Muscle of leg (tissue), 11 donors: ENCODE results near the gene TAS2R1. TPM values are rescaled to one million over a fixed set of nuclear protein-coding genes. Genes with fewer than 3 reads are reported as not detected.
"Not testable (repeated sequence)": the region's sequence is repeated elsewhere in the genome, so short reads cannot be mapped to it uniquely, and the experiment has no call there.

ENCODE experiments used
- DNase-seq: peaks from one replicate; pipeline ENCODE4 v3.0.0; 2013
- H3K27ac ChIP-seq: one replicate; pipeline ENCODE4 v1.5.1; 2013; ENCODE audit warnings: mild to moderate bottlenecking, low read length, control low read depth
- H3K27me3 ChIP-seq: one replicate; pipeline ENCODE4 v1.6.1; 2013; ENCODE audit warnings: low read length; ENCODE audit not compliant: control insufficient read depth, insufficient read depth
- H3K36me3 ChIP-seq: one replicate; pipeline ENCODE4 v1.6.1; 2013; ENCODE audit warnings: low read length; ENCODE audit not compliant: control insufficient read depth, insufficient read depth
- H3K4me1 ChIP-seq: one replicate; pipeline ENCODE4 v1.6.1; 2013; ENCODE audit warnings: low read length; ENCODE audit not compliant: control insufficient read depth, insufficient read depth
- H3K4me3 ChIP-seq: one replicate; pipeline ENCODE4 v1.5.1; 2013; ENCODE audit warnings: low read length, control low read depth
- H3K9me3 ChIP-seq: replicated peaks from 2 replicates; pipeline ENCODE4 v1.6.1; 2013; ENCODE audit warnings: low read depth, low read length; ENCODE audit not compliant: control insufficient read depth
- WGBS: methylation state at CpG from one replicate; pipeline ENCODE4 v1.1.5; 2013; ENCODE audit warnings: missing lambda C conversion rate; ENCODE audit not compliant: insufficient coverage; 5-methylcytosine and 5-hydroxymethylcytosine counted together
- polyA plus RNA-seq, 8 donors: library from polyadenylated mRNA; unstranded; fragments of 120-200 nt; gene quantifications; one replicate each; pipeline versions ENCODE4 v1.2.1 to v1.2.3, GENCODE V29; 2013; ENCODE audit warnings: inconsistent platforms in 1 of 8, low replicate concordance in 1 of 8; ENCODE audit not compliant: insufficient read length in 8 of 8, insufficient read depth in 1 of 8
- total RNA-seq: library from RNA; stranded (reverse); fragments of 120-200 nt; gene quantifications from one replicate; pipeline ENCODE4 v1.2.4, GENCODE V29; 2013

Gene TAS2R1
- total and polyA plus RNA-seq, 9 donors: 0.10 to 0.93 (median 0.32) TPM; not detected in 5

DNA sequence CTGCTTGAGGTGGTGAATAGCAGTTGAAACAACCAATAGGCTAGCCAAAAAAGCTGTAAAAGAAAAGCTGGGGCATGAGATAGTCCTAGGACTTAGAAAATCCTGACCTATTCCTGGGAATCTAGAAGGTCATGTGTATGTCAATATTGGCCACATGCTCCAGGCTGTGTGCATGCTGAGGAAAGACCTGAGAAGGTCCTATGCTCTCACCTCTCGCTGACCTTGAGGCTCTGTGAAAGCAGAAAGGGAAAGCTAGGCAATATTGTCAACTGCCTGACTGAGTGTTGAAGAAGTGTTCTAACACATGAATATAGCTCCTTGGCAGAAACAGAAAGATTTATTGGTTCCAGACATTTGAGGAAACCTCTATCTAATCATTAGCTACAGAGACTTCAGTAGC, 19.8 kb downstream of the TAS2R1 start:
- Histone ChIP-seq H3K4me3 (no peak overlapping the region), H3K36me3 (no peaks in the 10 kb centered on the region), H3K27me3 (no peaks in the 10 kb centered on the region), H3K27ac (no peak overlapping the region), H3K4me1 (peaks cover 1% of the 10 kb centered on the region), H3K9me3 (peaks cover 3% of the 10 kb centered on the region)
- 100% methylated on average over 1 of the region's 1 CpG for WGBS
- DNase-seq: no peak

GRCh38 chr5:9608093-9608492, 22.1 kb downstream of the TAS2R1 start:
- Histone ChIP-seq H3K4me1 (no peaks in the 10 kb centered on the region), H3K9me3 (peaks cover 3% of the 10 kb centered on the region), H3K4me3 (no peak overlapping the region), H3K27ac (no peak overlapping the region), H3K27me3 (no peaks in the 10 kb centered on the region), H3K36me3 (no peaks in the 10 kb centered on the region)
- no CpG with 5 or more reads among the region's 2 CpGs for WGBS
- no peak for DNase-seq

DNA sequence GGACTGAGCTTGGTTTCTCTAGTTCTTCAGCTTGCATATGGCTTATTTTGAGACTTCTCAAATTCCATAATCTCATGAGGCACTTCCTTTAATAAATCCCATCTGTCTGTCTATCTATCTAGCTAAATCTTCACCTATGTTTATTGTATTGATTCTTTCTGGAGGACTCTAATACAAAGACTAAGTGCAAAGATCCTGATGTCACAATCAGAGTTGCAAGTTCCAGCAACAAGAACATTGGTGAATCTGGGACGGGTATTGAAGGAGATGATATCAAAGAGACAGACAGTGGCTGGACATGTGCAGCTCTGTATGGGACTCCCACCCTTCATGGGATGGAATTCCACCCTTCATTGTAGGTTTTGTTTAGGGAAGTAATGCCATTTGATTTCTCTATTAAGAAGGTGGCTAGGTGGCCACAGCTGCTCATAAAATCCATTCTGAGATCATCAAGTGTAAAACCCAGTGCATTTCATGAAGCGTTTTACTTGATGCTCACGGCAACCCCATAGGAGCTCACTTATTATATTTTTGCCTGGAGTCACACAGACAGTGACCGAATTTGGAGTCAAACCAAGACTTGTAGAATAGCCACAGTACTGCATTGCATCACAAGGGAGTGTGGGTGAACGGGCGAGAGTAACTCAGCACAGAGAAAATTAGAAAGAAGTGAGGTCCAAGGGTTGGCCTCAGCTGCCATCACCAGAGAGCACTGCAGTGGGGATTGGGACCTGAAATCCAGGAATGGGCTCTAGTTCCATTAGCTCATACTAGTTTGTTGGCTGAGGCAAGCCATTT, 24.9 kb downstream of the TAS2R1 start:
- no peak overlapping the region for H3K27ac ChIP-seq
- peak; percentile 48 for DNase-seq
- no peaks in the 10 kb centered on the region for H3K9me3 ChIP-seq
- WGBS: 58% methylated on average over 3 of the region's 6 CpGs
- no peaks in the 10 kb centered on the region for H3K4me1 ChIP-seq
- no peaks in the 10 kb centered on the region for H3K27me3 ChIP-seq
- no peak overlapping the region for H3K4me3 ChIP-seq
- no peaks in the 10 kb centered on the region for H3K36me3 ChIP-seq

DNA sequence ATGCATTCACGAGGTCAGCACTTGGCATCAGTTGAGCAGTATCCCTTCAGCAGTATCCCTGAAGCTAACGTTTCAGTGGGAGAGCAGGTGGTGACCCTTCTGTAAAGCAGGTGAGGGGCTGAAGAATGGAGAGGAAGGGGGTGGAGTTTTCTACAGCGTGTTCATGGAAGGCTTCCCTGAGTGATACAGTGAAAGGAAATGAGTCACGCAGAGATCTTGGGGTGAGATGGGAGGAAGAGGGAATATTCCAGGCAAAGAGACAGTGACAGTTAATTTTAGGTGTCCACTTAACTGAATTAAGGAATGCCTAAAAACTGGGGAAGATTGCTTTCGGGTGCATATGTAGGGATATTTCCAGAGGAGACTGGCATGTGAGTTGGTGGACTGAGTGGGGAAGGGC, 25.7 kb downstream of the TAS2R1 start:
- Histone ChIP-seq H3K27me3 (no peaks in the 10 kb centered on the region), H3K27ac (no peak overlapping the region), H3K4me1 (no peaks in the 10 kb centered on the region), H3K36me3 (no peaks in the 10 kb centered on the region), H3K9me3 (no peaks in the 10 kb centered on the region), H3K4me3 (no peak overlapping the region)
- WGBS: 65% methylated on average over 5 of the region's 5 CpGs
- DNase-seq: no peak

GRCh38 chr5:9601055-9601739, 29.0 kb downstream of the TAS2R1 start:
- H3K4me1 ChIP-seq: peaks cover 3% of the 10 kb centered on the region
- H3K9me3 ChIP-seq: no peaks in the 10 kb centered on the region
- H3K27ac ChIP-seq: no peak overlapping the region
- H3K27me3 ChIP-seq: no peaks in the 10 kb centered on the region
- 95% methylated on average over 2 of the region's 7 CpGs for WGBS
- no peak for DNase-seq
- no peak overlapping the region for H3K4me3 ChIP-seq
- no peaks in the 10 kb centered on the region for H3K36me3 ChIP-seq

DNA sequence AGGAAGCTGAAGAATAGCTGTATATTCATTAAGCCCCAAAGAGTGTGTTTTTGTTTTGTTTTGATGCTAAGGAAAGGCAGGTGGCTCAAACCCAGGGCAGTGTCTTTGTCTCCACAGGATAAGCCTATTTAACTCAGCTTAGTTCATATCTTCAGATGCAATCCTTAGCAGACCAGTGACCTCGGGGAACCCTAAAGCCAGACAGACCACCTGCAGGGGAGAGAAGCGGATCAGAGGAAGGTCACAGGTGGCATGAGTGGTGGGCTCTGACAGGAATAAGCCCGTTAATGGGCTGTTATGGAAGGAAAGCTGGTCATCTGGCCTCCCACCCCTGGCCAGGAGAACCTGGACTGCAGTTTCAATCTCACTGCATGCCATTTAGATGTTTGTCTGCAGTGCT, 30.8 kb downstream of the TAS2R1 start:
- Histone ChIP-seq H3K4me1 (peaks cover 3% of the 10 kb centered on the region), H3K36me3 (no peaks in the 10 kb centered on the region), H3K9me3 (no peaks in the 10 kb centered on the region), H3K27me3 (no peaks in the 10 kb centered on the region), H3K4me3 (no peak overlapping the region), H3K27ac (no peak overlapping the region)
- WGBS: 72% methylated on average over 2 of the region's 3 CpGs
- no peak for DNase-seq

- H3K9me3 ChIP-seq, DNase-seq, H3K4me1 ChIP-seq, H3K4me3 ChIP-seq, H3K36me3 ChIP-seq, H3K27ac ChIP-seq, H3K27me3 ChIP-seq: not testable (repeated sequence)
- WGBS: no CpG with 5 or more reads among the region's 6 CpGs
Observed at GRCh38 chr5:9598329-9598728, 31.8 kb downstream of the TAS2R1 start.

GRCh38 chr5:9597322-9597721, 32.8 kb downstream of the TAS2R1 start:
- 79% methylated on average over 4 of the region's 7 CpGs for WGBS
- not testable (repeated sequence) for H3K9me3 ChIP-seq, H3K4me3 ChIP-seq, DNase-seq, H3K36me3 ChIP-seq, H3K27ac ChIP-seq, H3K27me3 ChIP-seq, H3K4me1 ChIP-seq

- Histone ChIP-seq H3K4me3 (no peak overlapping the region), H3K9me3 (no peaks in the 10 kb centered on the region), H3K36me3 (no peaks in the 10 kb centered on the region), H3K4me1 (peaks cover 3% of the 10 kb centered on the region), H3K27me3 (no peaks in the 10 kb centered on the region), H3K27ac (peak overlapping the region; percentile 60)
- DNase-seq: peak; percentile 21
- WGBS: 15% methylated on average over 4 of the region's 4 CpGs
Observed at GRCh38 chr5:9596824-9597223, 33.3 kb downstream of the TAS2R1 start.

- DNase-seq: peak; percentile 90
- Histone ChIP-seq H3K4me1 (peaks cover 3% of the 10 kb centered on the region), H3K9me3 (no peaks in the 10 kb centered on the region), H3K4me3 (no peak overlapping the region), H3K27ac (peak overlapping the region; percentile 60), H3K27me3 (no peaks in the 10 kb centered on the region), H3K36me3 (no peaks in the 10 kb centered on the region)
- WGBS: 0% methylated on average over 1 of the region's 6 CpGs
Observed at GRCh38 chr5:9596171-9596780, 33.9 kb downstream of the TAS2R1 start.
